WTC11 (cell line): ENCODE results near the gene CUL9. TPM values are rescaled to one million over a fixed set of nuclear protein-coding genes. Genes with fewer than 3 reads are reported as not detected.
A peak's percentile ranks its signal among the peaks of the same experiment; 100 is the strongest.

ENCODE experiments used
- ATAC-seq: fragments of 200-7000 bp; cut with Tn5 transposase; 2 replicates; pipeline ENCODE4 v1.10.0; 2021; ENCODE audit warnings: mild to moderate bottlenecking, moderate library complexity
- CTCF ChIA-PET: fragments of 300-600 bp; sonication (Branson Sonifier 250); formaldehyde crosslinking; loops from one replicate; lab custom pipeline; 2021; ENCODE audit warnings: antibody characterized with exemption; lab: Charles Lee
- POLR2A ChIA-PET: fragments of 350-600 bp; sonication (Branson Sonifier 250); formaldehyde crosslinking; loops from one replicate; lab custom pipeline; 2021; ENCODE audit warnings: antibody characterized with exemption; lab: Charles Lee
- DNase-seq: peaks from one replicate; pipeline ENCODE4 v3.0.0; 2021; ENCODE audit warnings: low spot score
- H3K27ac Mint-ChIP-seq: 2 replicates; pipeline ENCODE4 v1.8.0; 2021; ENCODE audit warnings: mixed read lengths
- H3K27me3 Mint-ChIP-seq: 2 replicates; pipeline ENCODE4 v1.8.0; 2021; ENCODE audit warnings: low read depth, mild to moderate bottlenecking, moderate library complexity, mixed read lengths
- H3K36me3 Mint-ChIP-seq: 2 replicates; pipeline ENCODE4 v1.8.0; 2021; ENCODE audit warnings: mixed read lengths
- H3K4me1 Mint-ChIP-seq: 2 replicates; pipeline ENCODE4 v1.8.0; 2022; ENCODE audit warnings: mixed read lengths
- H3K4me3 Mint-ChIP-seq: 2 replicates; pipeline ENCODE4 v1.8.0; 2021; ENCODE audit warnings: mild to moderate bottlenecking, moderate library complexity, mixed read lengths
- H3K9me3 Mint-ChIP-seq: 2 replicates; pipeline ENCODE4 v1.8.0; 2021; ENCODE audit warnings: mixed read lengths
- GTF2I ChIP-seq: fragments of 250-450 bp; sonication (Bioruptor Pico); conservative IDR thresholded peaks from 2 replicates; pipeline ENCODE4 v1.4.0; 2021; ENCODE audit warnings: mild to moderate bottlenecking
- HMGA2 ChIP-seq: fragments of 250-450 bp; sonication (Bioruptor Pico); IDR thresholded peaks from 2 replicates; pipeline ENCODE4 v1.4.0; 2021; ENCODE audit warnings: mild to moderate bottlenecking, moderate library complexity
- IRF2 ChIP-seq: sonication (generic); formaldehyde crosslinking; IDR thresholded peaks from 2 replicates; pipeline ENCODE4 v1.8.0; 2022; ENCODE audit warnings: low read depth, missing genetic modification reagents, borderline replicate concordance
- NFATC4 ChIP-seq: fragments of 250-450 bp; sonication (Bioruptor Pico); IDR thresholded peaks from 2 replicates; pipeline ENCODE4 v1.9.0; 2021; ENCODE audit warnings: mild to moderate bottlenecking
- NFE2L1 ChIP-seq: sonication (generic); formaldehyde crosslinking; IDR thresholded peaks from 2 replicates; pipeline ENCODE4 v1.8.1; 2023; ENCODE audit warnings: missing genetic modification reagents
- NFYB ChIP-seq: sonication (generic); formaldehyde crosslinking; conservative IDR thresholded peaks from 2 replicates; pipeline ENCODE4 v1.8.0; 2022; ENCODE audit warnings: low read depth, missing genetic modification reagents
- OVOL2 ChIP-seq: fragments of 250-450 bp; sonication (Bioruptor Pico); IDR thresholded peaks from 2 replicates; pipeline ENCODE4 v1.9.0; 2021; ENCODE audit warnings: mild to moderate bottlenecking, borderline replicate concordance
- SP1 ChIP-seq: sonication (generic); formaldehyde crosslinking; conservative IDR thresholded peaks from 2 replicates; pipeline ENCODE4 v1.8.1; 2022; ENCODE audit warnings: missing genetic modification reagents
- ZNF396 ChIP-seq: fragments of 250-450 bp; sonication (Bioruptor Pico); IDR thresholded peaks from 2 replicates; pipeline ENCODE4 v1.8.0; 2021; ENCODE audit warnings: mild to moderate bottlenecking, moderate library complexity, borderline replicate concordance
- ZNF423 ChIP-seq: fragments of 250-450 bp; sonication (Bioruptor Pico); IDR thresholded peaks from 2 replicates; pipeline ENCODE4 v2.1.2; 2022; ENCODE audit warnings: mild to moderate bottlenecking, moderate library complexity
- total RNA-seq: library from RNA; stranded (reverse); gene quantifications from 3 replicates; pipeline ENCODE4 v1.2.3, GENCODE V29; 2021
- TF ChIP-seq, protein P1 (sequence below): fragments of 250-450 bp; sonication (Bioruptor Pico); IDR thresholded peaks from 2 replicates; pipeline ENCODE4 v1.9.0; 2021; ENCODE audit warnings: mild to moderate bottlenecking, borderline replicate concordance
- TF ChIP-seq, protein P2 (sequence below): sonication (generic); formaldehyde crosslinking; IDR thresholded peaks from 2 replicates; pipeline ENCODE4 v1.8.0; 2023; ENCODE audit warnings: missing genetic modification reagents
- TF ChIP-seq, protein P3 (sequence below): fragments of 250-450 bp; sonication (Bioruptor Pico); IDR thresholded peaks from 2 replicates; pipeline ENCODE4 v1.9.0; 2021; ENCODE audit warnings: mild to moderate bottlenecking
- TF ChIP-seq, protein P4 (sequence below): sonication (generic); formaldehyde crosslinking; IDR thresholded peaks from 2 replicates; pipeline ENCODE4 v1.8.1; 2023; ENCODE audit warnings: mild to moderate bottlenecking, missing genetic modification reagents
- TF ChIP-seq, protein P5 (sequence below): fragments of 250-450 bp; sonication (Bioruptor Pico); conservative IDR thresholded peaks from 2 replicates; pipeline ENCODE4 v1.9.0; 2021; ENCODE audit warnings: mild to moderate bottlenecking
- TF ChIP-seq, protein P6 (sequence below): sonication (generic); formaldehyde crosslinking; IDR thresholded peaks from 2 replicates; pipeline ENCODE4 v1.8.0; 2022; ENCODE audit warnings: mild to moderate bottlenecking, missing genetic modification reagents
- TF ChIP-seq, protein P7 (sequence below): sonication (generic); formaldehyde crosslinking; IDR thresholded peaks from 2 replicates; pipeline ENCODE4 v1.8.1; 2023; ENCODE audit warnings: mild to moderate bottlenecking, missing genetic modification reagents, moderate library complexity

The CUL9 gene
- total RNA-seq, 1 experiment from 2014 or later = 15.2 TPM

DNA sequence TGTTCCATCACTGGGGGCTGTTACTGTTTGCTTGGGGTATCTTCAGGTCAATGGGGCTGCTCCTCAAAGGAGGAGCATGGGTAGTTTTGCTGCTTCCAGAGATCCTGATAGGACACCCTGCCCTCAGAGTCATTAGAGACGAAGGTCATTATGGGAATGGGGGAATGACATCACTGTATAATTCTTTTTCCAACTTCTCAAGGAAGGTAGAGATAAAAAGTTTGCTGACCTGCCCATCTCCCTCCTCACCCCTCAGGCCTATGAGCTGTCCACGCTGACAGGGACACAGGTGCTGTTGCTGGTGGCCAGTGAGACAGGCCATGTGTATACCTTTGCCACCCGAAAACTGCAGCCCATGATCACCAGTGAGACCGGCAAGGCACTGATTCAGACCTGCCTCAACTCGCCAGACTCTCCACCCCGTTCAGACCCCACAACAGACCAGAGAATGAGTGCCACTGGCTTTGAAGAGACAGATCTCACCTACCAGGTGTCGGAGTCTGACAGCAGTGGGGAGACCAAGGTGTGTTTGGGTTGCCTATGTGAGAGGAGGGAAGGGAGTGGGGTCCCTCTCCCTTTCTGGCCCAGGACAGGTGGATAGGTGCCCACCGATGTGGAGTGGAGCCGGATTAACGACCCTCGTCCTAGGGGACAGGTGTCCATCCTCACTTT is 8.3 kb upstream of the CUL9 start:
- peak overlapping the region; percentile 94 for H3K4me3 Mint-ChIP-seq
- peak overlapping the region; percentile 62; the same call in 1 of the 2 replicates for H3K27ac Mint-ChIP-seq
- ChIA-PET CTCF (interaction anchor here (1.0 to 2.2 kb wide), 10 partner anchors 30 to 245 kb away, joined by 3 to 16 read pairs (median 4); partner anchors contain the start of genes CNPY3, DNPH1, KLHDC3 and PTK7), POLR2A (interaction anchor here (1.0 to 2.8 kb wide), 7 partner anchors 9 to 244 kb away, joined by 3 to 8 read pairs (median 4); partner anchors contain the start of genes CNPY3, DNPH1, KLC4 and MRPL2)
- H3K4me1 Mint-ChIP-seq = peaks cover 33% of the 10 kb centered on the region
- peaks cover 12% of the 10 kb centered on the region for H3K27me3 Mint-ChIP-seq
- ATAC-seq (no peak), DNase-seq (no peak)
- H3K36me3 Mint-ChIP-seq = peaks cover 31% of the 10 kb centered on the region
- TF ChIP-seq NFE2L1 (no peak), GTF2I (CRISPR knock-in tag) (no peak)
- TF ChIP-seq, protein P1, sequence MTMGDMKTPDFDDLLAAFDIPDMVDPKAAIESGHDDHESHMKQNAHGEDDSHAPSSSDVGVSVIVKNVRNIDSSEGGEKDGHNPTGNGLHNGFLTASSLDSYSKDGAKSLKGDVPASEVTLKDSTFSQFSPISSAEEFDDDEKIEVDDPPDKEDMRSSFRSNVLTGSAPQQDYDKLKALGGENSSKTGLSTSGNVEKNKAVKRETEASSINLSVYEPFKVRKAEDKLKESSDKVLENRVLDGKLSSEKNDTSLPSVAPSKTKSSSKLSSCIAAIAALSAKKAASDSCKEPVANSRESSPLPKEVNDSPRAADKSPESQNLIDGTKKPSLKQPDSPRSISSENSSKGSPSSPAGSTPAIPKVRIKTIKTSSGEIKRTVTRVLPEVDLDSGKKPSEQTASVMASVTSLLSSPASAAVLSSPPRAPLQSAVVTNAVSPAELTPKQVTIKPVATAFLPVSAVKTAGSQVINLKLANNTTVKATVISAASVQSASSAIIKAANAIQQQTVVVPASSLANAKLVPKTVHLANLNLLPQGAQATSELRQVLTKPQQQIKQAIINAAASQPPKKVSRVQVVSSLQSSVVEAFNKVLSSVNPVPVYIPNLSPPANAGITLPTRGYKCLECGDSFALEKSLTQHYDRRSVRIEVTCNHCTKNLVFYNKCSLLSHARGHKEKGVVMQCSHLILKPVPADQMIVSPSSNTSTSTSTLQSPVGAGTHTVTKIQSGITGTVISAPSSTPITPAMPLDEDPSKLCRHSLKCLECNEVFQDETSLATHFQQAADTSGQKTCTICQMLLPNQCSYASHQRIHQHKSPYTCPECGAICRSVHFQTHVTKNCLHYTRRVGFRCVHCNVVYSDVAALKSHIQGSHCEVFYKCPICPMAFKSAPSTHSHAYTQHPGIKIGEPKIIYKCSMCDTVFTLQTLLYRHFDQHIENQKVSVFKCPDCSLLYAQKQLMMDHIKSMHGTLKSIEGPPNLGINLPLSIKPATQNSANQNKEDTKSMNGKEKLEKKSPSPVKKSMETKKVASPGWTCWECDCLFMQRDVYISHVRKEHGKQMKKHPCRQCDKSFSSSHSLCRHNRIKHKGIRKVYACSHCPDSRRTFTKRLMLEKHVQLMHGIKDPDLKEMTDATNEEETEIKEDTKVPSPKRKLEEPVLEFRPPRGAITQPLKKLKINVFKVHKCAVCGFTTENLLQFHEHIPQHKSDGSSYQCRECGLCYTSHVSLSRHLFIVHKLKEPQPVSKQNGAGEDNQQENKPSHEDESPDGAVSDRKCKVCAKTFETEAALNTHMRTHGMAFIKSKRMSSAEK (CRISPR knock-in tag) = 0 out of 2 replicates have a peak, but pooled peaks have one; percentile 42
- TF ChIP-seq, protein P2, sequence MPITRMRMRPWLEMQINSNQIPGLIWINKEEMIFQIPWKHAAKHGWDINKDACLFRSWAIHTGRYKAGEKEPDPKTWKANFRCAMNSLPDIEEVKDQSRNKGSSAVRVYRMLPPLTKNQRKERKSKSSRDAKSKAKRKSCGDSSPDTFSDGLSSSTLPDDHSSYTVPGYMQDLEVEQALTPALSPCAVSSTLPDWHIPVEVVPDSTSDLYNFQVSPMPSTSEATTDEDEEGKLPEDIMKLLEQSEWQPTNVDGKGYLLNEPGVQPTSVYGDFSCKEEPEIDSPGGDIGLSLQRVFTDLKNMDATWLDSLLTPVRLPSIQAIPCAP = no peak
- TF ChIP-seq, protein P3, sequence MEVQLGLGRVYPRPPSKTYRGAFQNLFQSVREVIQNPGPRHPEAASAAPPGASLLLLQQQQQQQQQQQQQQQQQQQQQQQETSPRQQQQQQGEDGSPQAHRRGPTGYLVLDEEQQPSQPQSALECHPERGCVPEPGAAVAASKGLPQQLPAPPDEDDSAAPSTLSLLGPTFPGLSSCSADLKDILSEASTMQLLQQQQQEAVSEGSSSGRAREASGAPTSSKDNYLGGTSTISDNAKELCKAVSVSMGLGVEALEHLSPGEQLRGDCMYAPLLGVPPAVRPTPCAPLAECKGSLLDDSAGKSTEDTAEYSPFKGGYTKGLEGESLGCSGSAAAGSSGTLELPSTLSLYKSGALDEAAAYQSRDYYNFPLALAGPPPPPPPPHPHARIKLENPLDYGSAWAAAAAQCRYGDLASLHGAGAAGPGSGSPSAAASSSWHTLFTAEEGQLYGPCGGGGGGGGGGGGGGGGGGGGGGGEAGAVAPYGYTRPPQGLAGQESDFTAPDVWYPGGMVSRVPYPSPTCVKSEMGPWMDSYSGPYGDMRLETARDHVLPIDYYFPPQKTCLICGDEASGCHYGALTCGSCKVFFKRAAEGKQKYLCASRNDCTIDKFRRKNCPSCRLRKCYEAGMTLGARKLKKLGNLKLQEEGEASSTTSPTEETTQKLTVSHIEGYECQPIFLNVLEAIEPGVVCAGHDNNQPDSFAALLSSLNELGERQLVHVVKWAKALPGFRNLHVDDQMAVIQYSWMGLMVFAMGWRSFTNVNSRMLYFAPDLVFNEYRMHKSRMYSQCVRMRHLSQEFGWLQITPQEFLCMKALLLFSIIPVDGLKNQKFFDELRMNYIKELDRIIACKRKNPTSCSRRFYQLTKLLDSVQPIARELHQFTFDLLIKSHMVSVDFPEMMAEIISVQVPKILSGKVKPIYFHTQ (CRISPR knock-in tag) = 0 out of 2 replicates have a peak, but pooled peaks have one; percentile 18
- no peaks in the 10 kb centered on the region for H3K9me3 Mint-ChIP-seq

DNA sequence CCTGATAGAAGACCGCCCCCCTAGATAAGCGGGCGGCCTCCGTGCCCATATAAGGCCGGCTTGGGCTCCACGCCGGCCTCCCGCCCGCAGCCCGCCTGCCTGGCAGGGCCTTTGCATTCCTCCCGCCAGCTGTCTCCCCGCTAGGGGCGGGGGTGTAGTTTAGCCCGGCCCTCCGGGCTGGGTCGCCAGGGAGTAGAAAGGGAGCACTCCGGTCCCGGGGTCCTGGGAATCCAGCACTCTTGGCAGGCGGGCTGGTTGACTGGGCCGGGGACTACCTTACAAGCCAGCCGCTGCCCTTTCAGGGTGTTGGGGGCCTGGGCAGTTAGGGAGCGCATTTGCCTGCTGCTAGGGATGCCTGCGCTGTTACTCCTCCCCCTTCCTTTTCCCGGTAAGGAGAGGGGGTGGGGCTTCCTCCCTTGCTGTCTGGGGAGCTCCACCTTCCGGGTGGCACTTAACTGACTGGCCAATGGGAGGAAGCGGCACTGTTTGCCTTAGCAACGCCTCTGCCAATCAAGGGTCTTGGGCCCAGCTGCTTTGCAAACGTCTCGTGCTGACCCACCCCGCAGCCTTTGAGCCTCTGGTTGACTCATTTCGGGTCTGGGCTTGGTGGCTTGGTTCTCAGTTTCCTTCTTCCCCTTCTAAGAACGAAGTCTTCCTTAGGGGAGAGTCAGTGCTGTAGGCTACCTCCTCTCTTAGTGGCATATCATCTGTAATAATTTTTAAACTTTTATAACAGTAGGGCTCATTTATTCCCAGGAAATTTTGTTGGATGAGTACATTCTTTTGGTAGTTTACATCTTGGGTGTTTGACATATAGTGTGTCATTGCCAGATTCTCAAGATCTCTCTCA is 7.5 kb upstream of the CUL9 start:
- Mint-ChIP-seq H3K27me3 (peaks cover 10% of the 10 kb centered on the region), H3K27ac (peak overlapping the region; percentile 86), H3K4me3 (peak overlapping the region; percentile 94), H3K36me3 (peaks cover 36% of the 10 kb centered on the region), H3K9me3 (no peaks in the 10 kb centered on the region), H3K4me1 (peaks cover 31% of the 10 kb centered on the region)
- ChIA-PET CTCF (interaction anchor here (0.6 to 2.2 kb wide), 15 partner anchors 31 to 263 kb away, joined by 3 to 16 read pairs (median 3); partner anchors contain the start of genes CNPY3, CRIP3, DNPH1 and KLHDC3), POLR2A (interaction anchor here (0.6 to 2.8 kb wide), 9 partner anchors 9 to 245 kb away, joined by 3 to 8 read pairs (median 4); partner anchors contain the start of genes CNPY3, DNPH1, KLC4 and MRPL2)
- ATAC-seq (peak; percentile 70), DNase-seq (peak; percentile 97)
- TF ChIP-seq NFATC4 (CRISPR knock-in tag) (peak; percentile 44; the same call in 1 of the 2 replicates), OVOL2 (no peak), IRF2 (no peak), ZNF396 (CRISPR knock-in tag) (no peak), HMGA2 (CRISPR knock-in tag) (no peak; the same call in 1 of the 2 replicates), ZNF423 (CRISPR knock-in tag) (no peak), NFYB (CRISPR knock-in tag) (peak; percentile 97), SP1 (CRISPR knock-in tag) (peak; percentile 12; the same call in 1 of the 2 replicates)
- TF ChIP-seq, protein P4, sequence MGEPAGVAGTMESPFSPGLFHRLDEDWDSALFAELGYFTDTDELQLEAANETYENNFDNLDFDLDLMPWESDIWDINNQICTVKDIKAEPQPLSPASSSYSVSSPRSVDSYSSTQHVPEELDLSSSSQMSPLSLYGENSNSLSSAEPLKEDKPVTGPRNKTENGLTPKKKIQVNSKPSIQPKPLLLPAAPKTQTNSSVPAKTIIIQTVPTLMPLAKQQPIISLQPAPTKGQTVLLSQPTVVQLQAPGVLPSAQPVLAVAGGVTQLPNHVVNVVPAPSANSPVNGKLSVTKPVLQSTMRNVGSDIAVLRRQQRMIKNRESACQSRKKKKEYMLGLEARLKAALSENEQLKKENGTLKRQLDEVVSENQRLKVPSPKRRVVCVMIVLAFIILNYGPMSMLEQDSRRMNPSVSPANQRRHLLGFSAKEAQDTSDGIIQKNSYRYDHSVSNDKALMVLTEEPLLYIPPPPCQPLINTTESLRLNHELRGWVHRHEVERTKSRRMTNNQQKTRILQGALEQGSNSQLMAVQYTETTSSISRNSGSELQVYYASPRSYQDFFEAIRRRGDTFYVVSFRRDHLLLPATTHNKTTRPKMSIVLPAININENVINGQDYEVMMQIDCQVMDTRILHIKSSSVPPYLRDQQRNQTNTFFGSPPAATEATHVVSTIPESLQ (CRISPR knock-in tag) = no peak
- TF ChIP-seq, protein P5, sequence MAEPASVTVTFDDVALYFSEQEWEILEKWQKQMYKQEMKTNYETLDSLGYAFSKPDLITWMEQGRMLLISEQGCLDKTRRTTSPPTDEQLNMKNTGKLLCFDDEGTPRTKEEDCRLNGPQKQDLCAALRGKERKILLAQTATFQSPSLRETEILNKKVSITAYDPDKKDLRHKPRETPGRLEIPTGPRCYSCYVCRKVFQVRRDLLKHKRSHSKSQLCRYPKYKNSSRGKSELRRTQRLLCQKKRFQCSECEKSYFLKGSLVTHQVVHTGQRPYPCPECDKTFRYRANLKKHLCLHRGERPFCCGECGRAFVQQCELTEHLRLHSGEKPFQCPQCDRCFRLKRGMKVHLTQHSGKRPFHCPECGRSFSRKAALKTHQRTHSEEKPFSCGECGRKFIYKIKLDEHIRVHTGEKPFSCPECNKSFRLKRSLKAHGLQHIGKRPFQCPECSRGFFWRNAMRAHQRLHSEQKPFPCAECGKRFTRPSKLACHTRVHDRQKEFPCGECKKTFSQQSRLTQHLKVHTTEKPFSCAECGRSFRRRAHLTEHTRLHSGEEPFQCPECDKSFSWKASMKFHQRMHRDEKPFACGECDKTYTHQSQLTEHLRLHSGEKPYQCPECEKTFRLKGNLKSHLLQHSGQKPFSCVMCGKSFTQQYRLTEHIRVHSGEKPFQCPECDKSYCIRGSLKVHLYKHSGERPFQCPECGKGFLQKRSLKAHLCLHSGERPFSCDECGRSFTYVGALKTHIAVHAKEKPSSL = no peak
- TF ChIP-seq, protein P6, sequence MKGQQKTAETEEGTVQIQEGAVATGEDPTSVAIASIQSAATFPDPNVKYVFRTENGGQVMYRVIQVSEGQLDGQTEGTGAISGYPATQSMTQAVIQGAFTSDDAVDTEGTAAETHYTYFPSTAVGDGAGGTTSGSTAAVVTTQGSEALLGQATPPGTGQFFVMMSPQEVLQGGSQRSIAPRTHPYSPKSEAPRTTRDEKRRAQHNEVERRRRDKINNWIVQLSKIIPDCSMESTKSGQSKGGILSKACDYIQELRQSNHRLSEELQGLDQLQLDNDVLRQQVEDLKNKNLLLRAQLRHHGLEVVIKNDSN (CRISPR knock-in tag) = no peak
- TF ChIP-seq, protein P7, sequence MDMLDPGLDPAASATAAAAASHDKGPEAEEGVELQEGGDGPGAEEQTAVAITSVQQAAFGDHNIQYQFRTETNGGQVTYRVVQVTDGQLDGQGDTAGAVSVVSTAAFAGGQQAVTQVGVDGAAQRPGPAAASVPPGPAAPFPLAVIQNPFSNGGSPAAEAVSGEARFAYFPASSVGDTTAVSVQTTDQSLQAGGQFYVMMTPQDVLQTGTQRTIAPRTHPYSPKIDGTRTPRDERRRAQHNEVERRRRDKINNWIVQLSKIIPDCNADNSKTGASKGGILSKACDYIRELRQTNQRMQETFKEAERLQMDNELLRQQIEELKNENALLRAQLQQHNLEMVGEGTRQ (CRISPR knock-in tag) = no peak
